BLaER1 (cell line): ENCODE data around the gene PFKP.

Experiments
- H3K27ac ChIP-seq: shearing (Covaris generic); formaldehyde crosslinking; 2 replicates; pipeline ENCODE4 v1.8.1; 2022
- H3K27me3 ChIP-seq: shearing (Covaris generic); formaldehyde crosslinking; 2 replicates; pipeline ENCODE4 v1.8.1; 2022
- H3K36me3 ChIP-seq: shearing (Covaris generic); formaldehyde crosslinking; 2 replicates; pipeline ENCODE4 v1.8.1; 2022
- H3K4me1 ChIP-seq: shearing (Covaris generic); formaldehyde crosslinking; 2 replicates; pipeline ENCODE4 v1.8.1; 2022
- H3K4me2 ChIP-seq: shearing (Covaris generic); formaldehyde crosslinking; 2 replicates; pipeline ENCODE4 v1.8.1; 2022
- H3K4me3 ChIP-seq: shearing (Covaris generic); formaldehyde crosslinking; 2 replicates; pipeline ENCODE4 v1.8.1; 2022
- H3K9ac ChIP-seq: shearing (Covaris generic); formaldehyde crosslinking; 2 replicates; pipeline ENCODE4 v1.8.1; 2022
- H3K9me3 ChIP-seq: shearing (Covaris generic); formaldehyde crosslinking; 2 replicates; pipeline ENCODE4 v1.8.1; 2022
- H4K20me1 ChIP-seq: shearing (Covaris generic); formaldehyde crosslinking; 2 replicates; pipeline ENCODE4 v1.8.1; 2022
- Cebpa-rat ChIP-seq: shearing (Covaris generic); IDR thresholded peaks from 2 replicates; pipeline ENCODE4 v1.8.1; 2022

The PFKP gene

DNA sequence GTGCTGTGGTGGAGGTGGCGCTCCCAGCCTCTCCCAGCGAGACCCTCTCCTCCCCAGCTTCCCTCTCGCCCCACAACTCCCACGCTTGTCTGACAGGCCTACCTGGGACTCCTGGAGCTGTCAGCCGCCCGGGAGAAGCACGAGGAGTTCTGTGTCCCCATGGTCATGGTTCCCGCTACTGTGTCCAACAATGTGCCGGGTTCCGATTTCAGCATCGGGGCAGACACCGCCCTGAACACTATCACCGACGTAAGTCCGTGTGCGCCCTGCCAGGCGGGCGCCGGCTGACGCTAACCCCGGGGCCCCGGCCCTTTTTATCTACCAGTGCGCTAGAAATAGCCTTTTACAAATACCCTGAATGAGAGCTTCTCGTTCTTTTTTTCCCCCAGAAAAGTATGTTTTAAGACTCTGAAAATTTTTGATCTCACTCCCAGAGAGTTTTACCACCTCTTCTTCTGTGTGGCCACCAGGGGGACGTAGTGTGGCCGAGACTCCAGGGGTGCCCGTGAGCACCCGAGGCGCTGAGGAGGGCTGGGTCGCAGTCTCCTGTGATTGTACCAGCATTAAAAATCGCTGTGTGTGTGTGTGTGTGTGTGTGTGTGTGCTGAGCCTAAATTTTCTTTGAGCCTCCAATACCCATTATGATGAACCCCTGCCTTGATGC lies 52.6 kb downstream of the PFKP start:
- Histone ChIP-seq H3K27ac (no peak overlapping the region), H3K9me3 (no peaks in the 10 kb centered on the region), H3K27me3 (no peaks in the 10 kb centered on the region), H4K20me1 (peaks cover 80% of the 10 kb centered on the region), H3K4me2 (no peak overlapping the region), H3K4me1 (peaks cover 8% of the 10 kb centered on the region), H3K4me3 (no peak overlapping the region), H3K36me3 (peaks cover 99% of the 10 kb centered on the region), H3K9ac (no peak overlapping the region)
- TF ChIP-seq Cebpa-rat = no peak

DNA sequence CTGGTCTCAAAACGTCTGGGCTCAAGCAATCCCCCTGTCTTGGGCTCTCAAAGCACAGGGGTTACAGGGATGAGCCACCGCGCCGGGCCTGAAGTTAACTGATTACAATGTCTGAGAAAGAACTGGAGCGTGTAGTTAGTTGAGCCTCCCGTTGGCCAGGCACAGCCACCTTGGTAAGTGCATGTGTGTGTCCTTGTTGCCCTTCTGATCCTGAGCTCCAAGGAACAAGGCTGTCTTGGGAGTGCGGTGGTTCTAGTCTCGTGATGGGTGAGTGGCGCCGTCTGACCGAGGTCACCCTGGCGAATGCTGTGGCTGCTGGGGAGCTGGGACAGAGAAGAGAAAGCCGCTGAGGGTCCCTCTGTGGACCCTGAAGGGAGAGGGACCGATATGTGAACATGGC lies 54.7 kb downstream of the PFKP start:
- Histone ChIP-seq H3K27ac (no peak overlapping the region), H3K27me3 (no peaks in the 10 kb centered on the region), H3K9ac (no peak overlapping the region), H3K9me3 (no peaks in the 10 kb centered on the region), H3K4me1 (peaks cover 29% of the 10 kb centered on the region), H3K4me2 (no peak overlapping the region), H3K36me3 (peaks cover 91% of the 10 kb centered on the region), H3K4me3 (no peak overlapping the region), H4K20me1 (peaks cover 90% of the 10 kb centered on the region)
- no peak for TF ChIP-seq Cebpa-rat

DNA sequence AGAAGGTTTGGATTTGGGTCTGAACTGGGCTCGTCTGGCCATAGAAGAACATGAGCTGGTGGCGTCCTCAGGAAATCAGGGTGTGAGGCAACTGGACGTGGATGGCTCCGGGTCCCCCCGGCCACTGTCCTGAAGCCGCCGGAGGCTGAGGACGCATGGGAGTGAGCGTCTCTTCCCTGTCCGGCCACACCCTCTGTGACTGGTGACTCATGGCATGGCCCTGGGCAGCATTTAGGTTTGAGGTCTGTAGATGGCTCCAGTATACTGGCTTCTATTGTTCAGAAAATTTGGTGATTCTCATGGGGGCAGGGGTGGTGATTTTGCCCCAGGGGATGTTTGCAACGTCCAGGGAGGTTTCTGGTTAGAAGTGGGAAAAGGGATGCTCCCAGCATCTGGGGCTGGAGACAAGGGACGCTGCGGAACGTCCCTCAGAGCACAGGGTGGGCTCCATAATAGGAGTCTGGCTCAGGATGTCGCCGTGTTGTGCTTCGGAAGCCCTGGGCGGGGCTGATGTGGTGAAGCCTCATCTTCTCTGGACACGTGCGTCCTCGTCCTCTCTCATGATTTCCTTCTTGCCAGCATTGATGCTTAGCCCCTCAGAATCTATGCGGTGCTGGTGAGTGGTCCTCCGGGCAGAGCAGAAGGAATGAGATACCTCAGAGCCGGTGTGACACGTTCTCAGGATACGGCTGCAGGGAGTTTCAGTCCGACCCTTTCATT lies 55.3 kb downstream of the PFKP start:
- H3K4me1 ChIP-seq = peaks cover 35% of the 10 kb centered on the region
- no peak overlapping the region for H3K27ac ChIP-seq
- peaks cover 90% of the 10 kb centered on the region for H4K20me1 ChIP-seq
- no peak for TF ChIP-seq Cebpa-rat
- peaks cover 87% of the 10 kb centered on the region for H3K36me3 ChIP-seq
- no peaks in the 10 kb centered on the region for H3K27me3 ChIP-seq
- H3K9me3 ChIP-seq = no peaks in the 10 kb centered on the region
- no peak overlapping the region for H3K9ac ChIP-seq
- no peak overlapping the region for H3K4me2 ChIP-seq
- no peak overlapping the region for H3K4me3 ChIP-seq

DNA sequence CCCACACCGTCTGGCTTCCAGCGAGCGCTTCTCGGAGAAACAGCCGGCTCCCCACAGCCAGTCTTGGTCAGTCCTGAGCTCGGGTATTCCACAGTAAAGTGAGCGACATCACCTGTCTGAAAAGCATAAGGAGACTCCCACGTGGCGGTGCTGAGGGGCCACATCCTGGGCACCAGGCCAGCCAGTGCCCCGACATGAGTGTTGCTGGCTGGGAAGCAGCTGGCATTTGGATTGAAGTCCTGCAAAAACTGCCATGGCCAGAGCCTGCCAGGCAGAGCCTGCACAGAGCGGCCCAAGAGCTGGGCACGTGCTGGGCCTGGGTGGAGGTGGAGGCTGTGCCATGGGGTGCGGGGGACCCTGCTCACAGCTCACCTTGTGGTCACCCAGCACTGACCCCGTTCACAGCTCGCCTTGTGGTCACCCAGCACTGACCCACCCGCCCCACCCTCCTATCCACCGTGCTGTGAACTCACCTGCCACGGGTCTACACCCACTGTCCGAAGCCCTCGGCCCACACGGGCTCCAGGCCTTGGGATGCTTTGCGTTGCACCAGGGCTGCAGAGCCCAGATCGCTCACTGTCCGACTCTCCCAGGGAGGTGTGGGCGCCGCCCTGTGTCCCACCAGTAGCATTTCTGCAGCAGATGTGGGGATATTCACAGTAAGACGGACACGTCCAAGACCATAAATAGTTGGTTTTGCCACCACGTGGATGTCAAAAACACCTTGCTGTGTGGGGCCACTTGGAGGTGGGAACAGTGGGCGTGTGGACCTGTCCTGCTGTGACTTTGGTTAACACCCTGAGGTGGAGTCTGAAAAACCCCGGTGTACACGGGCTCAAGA lies 56.4 kb downstream of the PFKP start:
- no peak overlapping the region for H3K4me3 ChIP-seq
- no peak overlapping the region for H3K4me2 ChIP-seq
- no peaks in the 10 kb centered on the region for H3K9me3 ChIP-seq
- TF ChIP-seq Cebpa-rat = no peak
- H3K9ac ChIP-seq = no peak overlapping the region
- no peak overlapping the region for H3K27ac ChIP-seq
- H3K27me3 ChIP-seq = no peaks in the 10 kb centered on the region
- H4K20me1 ChIP-seq = peaks cover 94% of the 10 kb centered on the region
- H3K4me1 ChIP-seq = peaks cover 45% of the 10 kb centered on the region
- H3K36me3 ChIP-seq = peaks cover 87% of the 10 kb centered on the region

DNA sequence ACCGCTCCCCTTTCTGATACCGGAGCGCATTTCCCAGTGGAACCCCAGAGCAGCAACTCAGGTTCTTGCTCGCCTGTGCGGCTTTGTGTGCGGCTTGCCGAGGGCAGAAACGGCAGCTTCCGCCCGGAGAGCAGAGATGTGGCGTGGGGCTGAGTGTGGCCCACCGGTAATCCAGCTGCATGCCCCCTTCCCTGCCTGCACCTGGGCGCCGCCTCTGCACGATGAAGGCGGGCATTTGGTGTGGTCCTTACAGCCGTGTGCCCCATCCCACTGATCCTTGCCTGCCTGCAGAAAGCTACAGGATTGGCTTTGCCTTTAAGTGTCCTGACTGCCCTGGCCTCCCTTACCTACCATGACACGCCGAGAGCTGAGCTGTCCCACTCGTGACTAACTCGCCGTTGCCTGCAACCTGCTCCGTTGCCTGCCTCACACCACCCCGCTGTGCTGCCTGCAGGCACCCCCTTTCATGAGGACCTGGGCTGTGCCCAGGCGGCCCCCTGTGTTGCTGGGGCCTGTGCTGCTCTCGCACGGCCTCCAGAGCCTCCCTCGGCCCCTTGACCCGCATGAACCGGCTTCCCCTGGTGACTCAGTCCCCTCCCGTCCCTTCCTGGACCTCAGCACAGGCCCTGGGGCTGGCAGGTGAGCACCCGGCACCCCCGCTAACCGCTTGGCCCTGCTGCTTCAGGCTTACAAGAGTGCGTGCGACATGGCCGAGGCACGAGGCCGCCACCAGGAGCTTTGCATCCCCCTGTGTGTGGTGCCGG lies 57.2 kb downstream of the PFKP start:
- TF ChIP-seq Cebpa-rat = no peak
- peaks cover 87% of the 10 kb centered on the region for H3K36me3 ChIP-seq
- H3K27ac ChIP-seq = no peak overlapping the region
- no peaks in the 10 kb centered on the region for H3K9me3 ChIP-seq
- H3K4me3 ChIP-seq = no peak overlapping the region
- H4K20me1 ChIP-seq = peaks cover 97% of the 10 kb centered on the region
- no peak overlapping the region for H3K9ac ChIP-seq
- H3K27me3 ChIP-seq = no peaks in the 10 kb centered on the region
- peaks cover 45% of the 10 kb centered on the region for H3K4me1 ChIP-seq
- peak overlapping the region; percentile 93 for H3K4me2 ChIP-seq

DNA sequence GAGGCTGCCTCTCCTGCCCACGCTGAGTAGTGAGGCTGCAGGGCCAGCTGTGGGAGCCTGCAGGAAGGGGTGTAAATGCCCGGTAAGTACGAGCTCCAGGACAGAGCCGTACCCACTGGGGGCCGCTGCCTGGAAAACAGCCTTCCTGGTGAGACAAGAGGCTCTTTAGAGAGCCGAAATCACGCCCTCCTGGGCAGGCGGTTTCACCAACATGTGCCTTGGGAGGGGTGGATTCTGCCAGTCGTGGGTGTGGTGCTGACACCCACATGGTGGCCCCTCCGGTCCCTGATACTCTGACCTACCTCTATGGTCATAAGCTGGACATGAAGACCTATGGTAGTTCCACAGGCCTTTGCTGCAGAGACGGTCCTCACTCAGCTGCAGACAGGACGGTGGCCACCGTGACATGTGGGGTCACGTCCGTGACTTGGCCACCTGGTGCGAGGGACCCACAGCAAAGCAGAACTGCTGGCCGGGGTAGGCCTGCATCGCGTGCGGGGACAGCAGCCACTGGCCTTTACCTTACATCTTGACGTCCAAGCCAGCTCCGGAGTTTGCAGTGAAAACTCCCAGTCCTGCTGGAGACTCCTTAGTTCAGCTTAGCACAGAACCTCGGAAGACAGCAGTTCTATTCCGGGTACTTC lies 58.3 kb downstream of the PFKP start:
- H3K36me3 ChIP-seq = peaks cover 87% of the 10 kb centered on the region
- no peak overlapping the region for H3K27ac ChIP-seq
- TF ChIP-seq Cebpa-rat = no peak
- no peaks in the 10 kb centered on the region for H3K9me3 ChIP-seq
- H3K27me3 ChIP-seq = no peaks in the 10 kb centered on the region
- peak overlapping the region; percentile 93 for H3K4me2 ChIP-seq
- peaks cover 45% of the 10 kb centered on the region for H3K4me1 ChIP-seq
- no peak overlapping the region; the same call in 1 of the 2 replicates for H3K4me3 ChIP-seq
- H3K9ac ChIP-seq = 0 out of 2 replicates have a peak overlapping the region, but pooled peaks have one; percentile 32
- peaks cover 91% of the 10 kb centered on the region for H4K20me1 ChIP-seq

DNA sequence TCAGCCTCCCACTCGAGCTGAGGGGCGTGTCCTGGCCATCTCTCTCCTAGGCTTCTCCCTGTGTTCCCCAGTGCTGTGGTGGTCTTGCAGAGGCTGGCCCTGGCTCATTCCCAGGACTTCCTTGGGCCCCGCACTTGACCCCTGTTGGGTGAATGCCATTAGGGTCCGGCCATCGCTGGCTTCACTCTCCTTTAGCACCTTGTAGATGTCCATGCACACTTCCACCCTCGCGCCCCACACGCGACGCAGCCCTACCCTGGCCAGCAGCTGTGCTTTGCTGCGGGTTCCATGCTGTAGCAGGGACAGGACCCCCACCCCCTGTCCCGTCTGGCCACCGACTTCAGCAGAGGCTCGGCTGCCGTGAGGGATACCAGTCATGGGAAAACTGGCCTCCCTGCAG lies 58.9 kb downstream of the PFKP start:
- Histone ChIP-seq H4K20me1 (peaks cover 85% of the 10 kb centered on the region), H3K27me3 (no peaks in the 10 kb centered on the region), H3K4me2 (peak overlapping the region; percentile 93), H3K9ac (peak overlapping the region; percentile 32; the same call in 1 of the 2 replicates), H3K4me1 (peaks cover 45% of the 10 kb centered on the region), H3K9me3 (no peaks in the 10 kb centered on the region), H3K36me3 (peaks cover 88% of the 10 kb centered on the region), H3K4me3 (peak overlapping the region; percentile 45), H3K27ac (no peak overlapping the region)
- no peak for TF ChIP-seq Cebpa-rat

DNA sequence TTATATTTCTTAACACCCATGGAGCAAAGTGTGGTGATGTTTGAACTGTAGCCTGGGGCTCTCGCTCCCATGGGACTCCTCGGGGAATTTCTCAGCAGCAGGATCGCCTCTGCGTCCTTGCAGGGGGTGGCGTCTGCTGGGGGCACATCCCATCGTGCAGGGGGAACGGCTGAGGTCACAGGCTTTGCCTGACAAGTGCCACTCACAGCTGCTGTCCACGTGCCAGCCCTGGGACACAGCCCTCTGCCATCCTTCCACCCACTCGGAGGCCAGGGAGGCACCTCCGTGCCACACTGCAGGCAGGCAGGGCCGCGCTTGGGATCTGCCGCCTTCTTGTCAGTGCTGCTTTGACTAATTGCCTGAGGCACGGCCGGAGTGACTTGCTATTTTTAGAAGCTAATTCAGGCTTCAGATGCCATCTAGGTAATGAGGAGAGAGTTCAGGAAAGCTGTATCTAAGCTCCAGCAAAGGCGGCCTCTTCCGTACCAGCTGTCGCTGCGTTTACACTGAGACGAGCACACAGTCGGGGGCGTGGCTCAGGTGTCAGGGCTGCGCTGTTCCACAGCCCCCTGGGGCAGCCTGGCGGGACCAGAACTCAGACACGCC lies 59.5 kb downstream of the PFKP start:
- no peak overlapping the region for H3K27ac ChIP-seq
- peaks cover 88% of the 10 kb centered on the region for H3K36me3 ChIP-seq
- peaks cover 81% of the 10 kb centered on the region for H4K20me1 ChIP-seq

DNA sequence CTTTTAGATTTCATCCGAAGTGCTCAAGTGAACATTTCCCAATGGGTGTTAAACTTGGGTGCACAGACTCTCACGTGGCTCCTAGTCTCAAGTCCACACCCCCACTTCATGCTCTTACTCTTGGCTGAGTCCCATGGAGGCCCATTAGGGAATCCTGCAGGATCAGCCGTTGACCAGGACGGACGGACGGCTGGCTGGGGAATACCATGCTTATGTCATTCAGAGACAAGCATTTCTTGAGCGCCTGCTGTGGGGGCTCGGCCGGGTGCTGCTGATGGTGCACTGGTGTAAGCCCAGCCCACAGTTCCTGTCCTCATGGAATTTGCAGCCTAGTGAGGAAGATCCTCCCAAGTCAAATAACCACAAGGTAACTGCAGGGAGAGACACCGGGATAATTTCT lies 60.6 kb downstream of the PFKP start:
- peaks cover 45% of the 10 kb centered on the region for H3K4me1 ChIP-seq
- H4K20me1 ChIP-seq = peaks cover 76% of the 10 kb centered on the region
- H3K27me3 ChIP-seq = no peaks in the 10 kb centered on the region
- H3K4me2 ChIP-seq = peak overlapping the region; percentile 93
- TF ChIP-seq Cebpa-rat = no peak
- no peak overlapping the region for H3K4me3 ChIP-seq
- H3K36me3 ChIP-seq = peaks cover 88% of the 10 kb centered on the region
- no peak overlapping the region for H3K9ac ChIP-seq
- H3K9me3 ChIP-seq = no peaks in the 10 kb centered on the region
- H3K27ac ChIP-seq = no peak overlapping the region

More for the DNA sequence above, 59.5 kb downstream of the PFKP start:
- TF ChIP-seq Cebpa-rat = no peak
- Histone ChIP-seq H3K9me3 (no peaks in the 10 kb centered on the region), H3K27me3 (no peaks in the 10 kb centered on the region), H3K9ac (peak overlapping the region; percentile 32; the same call in 1 of the 2 replicates), H3K4me2 (peak overlapping the region; percentile 93), H3K4me1 (peaks cover 45% of the 10 kb centered on the region), H3K4me3 (peak overlapping the region; percentile 45)
